G401.6 (cell line): ENCODE measurements around the gene C14orf180.

Experiments
- FAIRE-seq: peaks from 2 replicates; lab custom pipeline; 2012; peaks lifted over from hg19 to GRCh38; lab: Jason Lieb, UNC

The C14orf180 gene

GRCh38 chr14:104550340-104550860 lies 29.2 kb upstream of the C14orf180 start:
- FAIRE-seq, result no peak

- FAIRE-seq, result no peak
Measured at GRCh38 chr14:104550861-104551728, 28.5 kb upstream of the C14orf180 start.

GRCh38 chr14:104551851-104552737 lies 27.5 kb upstream of the C14orf180 start:
- FAIRE-seq, result no peak

GRCh38 chr14:104552738-104553125 lies 26.8 kb upstream of the C14orf180 start:
- FAIRE-seq, result no peak

- FAIRE-seq, result no peak
Measured at GRCh38 chr14:104553166-104554087, 26.1 kb upstream of the C14orf180 start.

GRCh38 chr14:104554088-104554607 lies 25.4 kb upstream of the C14orf180 start:
- FAIRE-seq, result no peak

DNA sequence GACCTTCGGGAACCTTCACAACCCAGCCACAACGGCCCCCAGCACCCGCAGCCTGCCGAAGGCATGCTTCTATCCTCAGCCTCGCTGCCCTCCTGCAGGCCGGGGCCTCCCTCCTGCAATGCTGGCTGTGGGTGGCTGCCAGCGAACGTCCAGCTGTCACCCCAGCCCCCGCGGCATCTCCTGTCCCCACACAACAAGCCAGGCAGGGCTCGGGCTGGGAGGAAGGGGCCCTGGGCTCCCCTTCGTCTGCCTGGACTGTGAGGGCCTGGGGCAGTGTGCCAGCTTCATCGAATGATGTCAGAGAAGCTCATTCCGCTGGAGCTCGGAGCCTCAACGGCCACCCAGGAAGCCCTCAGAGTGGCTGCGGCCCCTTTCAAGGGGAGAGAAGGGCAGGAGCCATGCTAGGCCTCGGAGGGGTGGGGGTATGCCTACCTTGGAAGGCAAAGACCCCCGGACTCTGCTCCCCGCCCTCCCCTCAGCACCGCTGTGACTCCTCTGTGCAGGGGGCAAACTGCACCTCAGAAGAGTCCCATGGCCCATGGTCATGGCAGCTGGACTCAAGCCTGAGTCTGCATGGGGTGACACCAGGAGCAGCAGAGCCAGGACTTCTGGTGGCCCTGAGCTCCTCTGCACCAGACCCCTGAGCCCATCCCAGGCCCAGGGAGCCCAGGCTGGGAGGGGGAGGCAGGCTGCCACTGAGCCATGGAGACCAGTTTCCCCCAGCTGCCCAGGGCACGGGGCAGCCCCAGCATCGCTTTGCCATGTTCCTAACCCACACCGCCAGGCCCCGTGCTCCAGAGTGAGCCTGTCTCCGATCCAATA lies 24.7 kb upstream of the C14orf180 start:
- FAIRE-seq, result no peak

DNA sequence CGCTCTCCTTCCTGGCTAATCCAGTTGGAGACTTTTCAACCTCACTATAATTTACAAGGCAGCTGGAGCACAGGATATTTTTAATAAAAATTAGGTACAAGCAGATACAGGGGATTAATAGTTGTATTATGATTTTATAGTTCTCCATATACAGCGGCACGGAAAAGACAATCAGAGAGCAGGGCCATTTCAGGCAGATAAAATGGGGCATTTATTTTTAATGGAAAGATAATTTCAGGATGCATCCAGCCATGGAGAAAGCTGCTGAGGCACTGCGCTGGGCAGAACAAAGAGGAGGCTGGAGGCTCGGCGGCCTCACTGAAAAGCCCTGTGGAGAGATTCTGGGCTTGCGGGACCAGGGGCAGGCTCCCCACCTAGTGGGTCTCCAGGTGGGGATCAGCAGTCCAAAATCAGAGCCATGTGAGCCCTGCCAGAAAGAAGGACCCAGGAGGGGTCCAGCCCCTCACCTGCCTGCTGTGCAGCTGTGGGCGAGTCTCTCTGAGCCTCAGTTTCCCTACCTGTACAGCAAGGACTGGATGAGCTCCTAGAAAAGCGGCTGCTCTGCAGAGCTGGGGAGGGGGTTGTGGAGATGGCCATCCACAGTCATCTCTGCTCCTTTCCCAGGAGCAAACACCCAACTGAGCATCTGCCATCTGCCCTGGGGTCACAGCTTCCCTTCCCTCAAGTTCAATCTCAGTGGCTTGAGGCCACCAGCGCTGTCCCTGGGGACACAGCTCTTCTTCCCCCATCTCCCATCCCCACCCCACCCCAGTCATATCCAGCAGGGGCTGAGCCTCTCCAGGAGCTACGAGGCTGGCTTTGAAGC lies 23.9 kb upstream of the C14orf180 start:
- no peak for FAIRE-seq

GRCh38 chr14:104556256-104557021 lies 23.1 kb upstream of the C14orf180 start:
- no peak for FAIRE-seq

DNA sequence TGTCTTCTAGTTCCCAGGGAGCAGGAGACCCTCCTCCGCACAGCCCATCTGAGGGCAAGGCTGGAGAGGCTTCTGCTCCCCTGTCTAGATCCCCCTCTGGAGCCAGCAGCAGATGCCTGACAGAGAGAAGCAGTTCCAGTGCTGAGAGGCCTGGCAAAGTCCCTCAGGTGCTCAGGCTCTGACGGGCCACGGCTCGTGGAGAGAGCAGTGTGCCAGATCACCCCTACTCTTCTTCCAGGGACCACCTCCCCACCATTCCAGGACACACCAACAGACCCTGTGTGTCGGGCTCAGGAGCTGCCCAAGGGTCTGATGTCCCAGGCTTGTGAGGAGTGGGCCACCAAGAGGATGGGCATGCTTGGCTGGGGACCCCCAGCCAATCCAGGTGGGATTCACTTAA lies 22.5 kb upstream of the C14orf180 start:
- no peak for FAIRE-seq

GRCh38 chr14:104557766-104558165 lies 21.8 kb upstream of the C14orf180 start:
- FAIRE-seq, result no peak

DNA sequence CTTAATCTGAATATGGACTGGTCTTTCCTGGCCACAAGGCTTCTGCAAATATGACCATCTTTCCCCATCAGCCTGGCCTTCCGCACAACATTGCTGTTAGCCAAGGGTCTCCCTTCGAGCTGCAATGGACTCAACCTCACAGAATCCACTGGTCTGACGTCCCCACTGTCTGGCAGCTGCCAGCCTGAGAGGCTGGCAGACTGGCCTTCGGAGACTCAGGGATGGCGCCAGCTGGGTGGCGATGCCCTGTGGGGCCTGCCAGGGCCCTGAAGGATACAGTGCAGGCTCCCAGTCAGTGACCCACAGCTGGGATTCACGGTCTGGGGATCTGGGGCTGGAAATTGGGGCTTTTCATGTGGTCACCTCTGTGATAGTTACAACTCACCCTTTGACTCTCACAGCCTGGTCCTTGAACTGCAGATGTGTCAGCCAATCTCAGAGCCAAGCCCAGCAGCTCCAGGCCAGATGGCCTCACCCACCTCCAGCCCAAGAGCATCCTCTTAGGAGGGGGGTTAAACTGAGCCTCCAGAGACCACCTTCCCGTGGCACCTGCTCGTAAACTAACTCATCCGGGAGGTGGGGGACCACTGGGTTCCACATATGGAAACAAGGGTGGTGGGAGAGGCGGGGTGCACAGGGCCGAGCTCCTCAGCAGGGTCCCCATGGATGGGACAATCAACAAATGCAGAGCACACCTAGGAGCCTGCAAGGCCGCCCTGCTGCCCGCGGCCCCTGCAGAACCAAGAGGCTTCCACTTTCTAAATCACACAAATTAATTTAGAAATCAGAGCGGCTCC lies 21.1 kb upstream of the C14orf180 start:
- FAIRE-seq, result no peak

DNA sequence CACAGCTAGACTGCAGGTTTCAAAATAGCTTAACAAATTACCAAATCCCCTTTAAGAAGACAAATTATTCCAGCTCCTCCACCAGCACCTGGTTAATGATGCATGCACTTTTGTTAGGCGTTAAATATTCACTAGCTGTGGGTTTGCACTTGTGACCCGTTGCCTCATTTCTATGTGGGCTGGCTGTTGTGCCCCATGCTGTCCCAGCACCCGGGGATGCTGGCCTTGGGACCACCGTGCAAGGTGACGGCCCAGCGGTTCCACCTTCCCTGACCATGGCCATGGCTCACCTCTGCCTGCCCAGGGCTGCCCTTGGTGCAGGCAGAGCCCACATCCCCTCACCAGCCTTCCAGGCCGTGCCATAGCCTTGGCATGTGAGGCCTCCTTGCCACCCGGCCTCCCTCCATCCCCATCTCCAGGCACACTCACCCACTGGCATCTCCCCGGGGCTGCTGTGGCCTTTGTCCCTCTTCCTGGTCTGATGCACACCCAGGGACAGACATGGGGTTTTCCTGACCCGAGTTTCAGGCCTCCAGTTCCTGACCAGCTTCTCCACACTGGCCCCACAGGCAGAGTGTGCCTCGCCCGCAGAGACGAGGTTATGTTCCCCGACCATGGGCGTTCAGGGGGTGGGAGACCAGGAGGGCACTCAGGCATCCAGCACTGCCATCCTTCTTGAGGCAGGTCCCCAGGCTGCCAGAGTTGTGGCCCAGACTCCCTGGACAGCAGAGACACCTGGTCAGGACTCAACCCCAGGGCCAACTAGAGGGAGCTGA lies 20.3 kb upstream of the C14orf180 start:
- no peak for FAIRE-seq

GRCh38 chr14:104559804-104560585 lies 19.6 kb upstream of the C14orf180 start:
- FAIRE-seq, result no peak

- FAIRE-seq, result no peak
Measured at GRCh38 chr14:104560586-104560945, 19.0 kb upstream of the C14orf180 start.

DNA sequence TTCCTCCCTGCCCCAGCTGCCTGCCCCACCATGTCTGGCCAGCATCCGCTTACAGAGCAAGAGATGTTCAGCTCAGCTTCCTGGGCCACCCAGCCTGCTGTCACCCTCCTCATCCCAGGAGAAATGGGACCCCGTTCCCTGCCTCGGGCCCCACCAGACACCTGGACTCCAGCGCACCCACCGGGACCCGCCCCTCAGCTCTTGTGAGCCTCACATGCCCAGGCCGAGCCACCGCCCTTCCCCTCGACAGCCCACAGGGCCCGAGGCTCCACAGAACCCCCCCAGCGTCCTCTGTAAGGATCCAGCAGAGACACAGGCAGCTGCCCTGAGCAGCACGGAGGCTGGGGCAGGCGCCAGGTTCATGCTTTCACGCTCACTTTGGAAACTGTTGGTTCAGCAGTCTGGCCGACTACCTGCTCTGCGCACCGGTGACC lies 18.4 kb upstream of the C14orf180 start:
- no peak for FAIRE-seq
